ENCODE measurements around the gene RPP21. TPM values are rescaled to one million over a fixed set of nuclear protein-coding genes. Genes with fewer than 3 reads are reported as not detected.
"Not testable (repeated sequence)": the region's sequence is repeated elsewhere in the genome, so short reads cannot be mapped to it uniquely, and the experiment has no call there.

The RPP21 gene
- total RNA-seq, 1 donor from 2014 or later, result 48.3 TPM

DNA sequence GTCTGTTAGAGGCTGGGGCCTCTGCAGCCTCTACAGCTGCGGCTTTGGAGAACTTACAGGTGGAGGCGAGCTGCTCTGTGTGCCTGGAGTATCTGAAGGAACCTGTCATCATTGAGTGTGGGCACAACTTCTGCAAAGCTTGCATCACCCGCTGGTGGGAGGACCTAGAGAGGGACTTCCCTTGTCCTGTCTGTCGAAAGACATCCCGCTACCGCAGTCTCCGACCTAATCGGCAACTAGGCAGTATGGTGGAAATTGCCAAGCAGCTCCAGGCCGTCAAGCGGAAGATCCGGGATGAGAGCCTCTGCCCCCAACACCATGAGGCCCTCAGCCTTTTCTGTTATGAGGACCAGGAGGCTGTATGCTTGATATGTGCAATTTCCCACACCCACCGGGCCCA lies 15.6 kb upstream of the RPP21 start:
- no peak for DNase-seq (ENCODE audit: low spot score)

DNA sequence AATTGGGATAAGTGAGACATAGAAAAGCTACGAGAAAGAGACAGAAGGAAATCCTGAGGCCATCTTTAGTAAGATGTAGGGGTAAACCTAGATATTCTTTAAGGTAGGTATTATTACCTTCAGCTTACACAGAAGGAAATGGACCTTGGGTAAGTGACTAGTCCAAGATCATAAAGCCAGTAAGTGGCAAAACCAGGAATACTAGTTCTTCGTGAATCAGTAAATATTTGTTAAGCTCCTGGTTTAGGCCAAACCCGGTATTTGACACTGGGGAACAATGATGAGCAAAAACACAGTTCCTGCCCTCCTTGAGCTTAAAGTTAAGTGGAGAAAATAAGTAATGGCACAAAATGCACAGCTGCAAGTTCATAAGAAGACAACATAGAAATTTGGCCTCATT lies 13.0 kb upstream of the RPP21 start:
- DNase-seq (ENCODE audit: low spot score), result no peak

DNA sequence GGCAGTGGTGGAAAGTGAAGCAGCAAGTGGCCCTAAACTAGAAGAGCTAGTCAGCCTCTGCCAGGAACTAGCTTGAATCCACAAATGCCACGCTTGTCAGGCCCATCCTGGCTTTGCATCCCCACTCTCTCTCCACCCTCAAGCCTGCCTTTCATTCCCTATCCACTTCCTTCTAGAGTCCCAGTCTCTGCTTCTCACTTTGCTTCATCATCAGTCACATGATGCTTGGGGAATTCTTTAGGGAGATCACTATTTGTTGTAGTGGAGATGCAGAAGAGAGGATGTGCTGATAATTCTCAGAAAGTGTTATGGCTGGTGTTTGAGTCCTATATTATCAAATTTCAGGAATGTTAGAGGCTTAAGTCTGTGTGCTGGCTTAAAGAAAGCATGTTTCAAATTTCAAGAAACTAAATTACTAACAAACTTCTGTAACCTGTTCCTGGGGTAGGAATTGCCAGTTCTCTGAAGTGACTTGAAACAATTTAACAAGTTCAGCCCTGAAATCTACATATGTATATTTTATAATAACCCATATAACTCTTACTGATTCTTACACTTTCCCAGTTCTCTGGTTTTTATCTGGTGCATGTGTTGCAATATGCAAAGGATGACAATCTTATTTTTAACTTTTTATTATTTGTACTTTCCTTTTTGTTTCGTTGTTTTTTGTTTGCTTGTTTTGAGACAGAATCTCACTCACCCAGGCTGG lies 10.7 kb upstream of the RPP21 start:
- no peak for DNase-seq (ENCODE audit: low spot score)

- DNase-seq (ENCODE audit: low spot score), result no peak
Observed at GRCh38 chr6:30340589-30341054, 4.3 kb upstream of the RPP21 start.

DNA sequence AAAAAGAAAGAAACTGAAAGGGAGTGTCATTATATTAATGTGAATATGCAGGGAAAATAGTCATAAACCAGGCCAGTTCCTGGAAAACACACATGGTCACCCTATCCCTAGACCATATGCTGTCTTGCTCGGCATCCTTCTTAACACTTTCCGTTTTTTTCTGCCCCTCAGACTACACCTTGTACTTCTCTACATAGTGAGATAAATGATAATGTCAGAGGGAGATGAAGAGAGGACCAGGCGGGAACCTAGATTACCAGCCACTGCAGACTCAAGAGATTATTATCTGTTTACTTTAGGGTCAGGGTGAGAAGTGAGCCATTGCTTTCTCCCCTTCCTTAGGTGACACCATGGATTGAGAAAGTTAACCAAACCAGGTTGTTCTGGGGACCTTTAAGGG lies 3.7 kb upstream of the RPP21 start:
- DNase-seq (ENCODE audit: low spot score), result no peak

DNA sequence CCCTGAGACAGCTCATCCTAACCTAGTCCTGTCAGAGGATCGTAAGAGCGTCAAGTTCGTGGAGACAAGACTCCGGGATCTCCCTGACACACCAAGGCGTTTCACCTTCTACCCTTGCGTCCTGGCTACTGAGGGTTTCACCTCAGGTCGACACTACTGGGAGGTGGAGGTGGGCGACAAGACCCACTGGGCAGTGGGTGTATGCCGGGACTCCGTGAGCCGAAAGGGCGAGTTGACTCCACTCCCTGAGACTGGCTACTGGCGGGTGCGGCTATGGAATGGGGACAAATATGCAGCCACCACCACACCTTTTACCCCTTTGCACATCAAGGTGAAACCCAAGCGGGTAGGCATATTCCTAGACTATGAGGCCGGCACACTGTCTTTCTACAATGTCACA lies 3.2 kb upstream of the RPP21 start:
- no peak for DNase-seq (ENCODE audit: low spot score)

DNA sequence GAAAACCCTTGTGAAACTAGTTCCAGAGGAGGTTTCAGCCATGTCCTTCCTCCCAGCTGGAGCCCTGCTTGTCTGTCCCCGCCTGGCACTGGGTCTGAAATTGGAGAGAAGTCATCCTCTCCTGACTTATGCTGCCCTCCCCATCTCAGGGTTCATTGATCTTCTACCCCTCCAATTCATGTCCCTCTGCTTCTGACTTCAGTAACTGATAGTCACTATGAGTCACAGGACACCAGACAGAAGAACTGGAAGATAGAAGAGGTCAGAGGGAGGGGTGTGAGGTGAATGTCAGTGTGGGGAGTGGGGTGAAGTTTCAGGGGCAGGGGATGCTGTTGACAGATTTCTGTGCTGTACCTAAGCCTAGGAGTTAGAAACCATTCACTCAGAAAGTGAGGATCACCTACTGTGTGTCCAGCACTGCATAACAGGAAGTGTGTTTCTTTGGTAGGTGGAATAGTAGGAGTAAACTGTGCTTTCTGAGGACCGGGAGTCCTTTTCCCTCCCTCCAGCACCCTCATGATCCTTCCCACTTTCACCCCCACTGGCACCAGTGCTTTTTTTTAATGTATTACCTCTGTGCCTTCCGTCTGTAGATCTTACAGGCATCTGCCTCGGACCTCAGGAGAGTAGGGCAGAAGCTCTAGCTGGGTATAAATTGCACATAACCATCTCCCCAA lies 627 bp upstream of the RPP21 start:
- no peak for DNase-seq (ENCODE audit: low spot score)

DNA sequence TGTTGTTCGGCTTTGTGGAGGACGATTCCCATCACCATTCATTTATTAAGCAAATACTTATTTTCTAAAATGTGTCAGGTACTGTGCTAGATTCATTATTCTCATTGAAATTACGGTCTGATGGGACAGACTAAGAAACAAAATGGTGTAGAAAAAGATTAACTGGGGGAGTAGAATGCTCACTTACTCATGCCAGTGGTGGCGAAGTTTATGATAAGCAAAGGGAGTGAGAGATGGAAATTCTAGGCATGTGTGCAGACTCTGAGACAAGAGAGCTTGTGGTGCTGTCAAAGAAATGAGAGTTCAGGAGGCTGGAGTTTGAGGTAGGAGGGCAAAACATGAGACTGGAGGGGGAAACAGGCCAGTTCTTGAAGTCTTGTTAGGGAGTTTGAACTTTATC lies 896 bp downstream of the RPP21 start:
- DNase-seq (ENCODE audit: low spot score), result no peak

DNA sequence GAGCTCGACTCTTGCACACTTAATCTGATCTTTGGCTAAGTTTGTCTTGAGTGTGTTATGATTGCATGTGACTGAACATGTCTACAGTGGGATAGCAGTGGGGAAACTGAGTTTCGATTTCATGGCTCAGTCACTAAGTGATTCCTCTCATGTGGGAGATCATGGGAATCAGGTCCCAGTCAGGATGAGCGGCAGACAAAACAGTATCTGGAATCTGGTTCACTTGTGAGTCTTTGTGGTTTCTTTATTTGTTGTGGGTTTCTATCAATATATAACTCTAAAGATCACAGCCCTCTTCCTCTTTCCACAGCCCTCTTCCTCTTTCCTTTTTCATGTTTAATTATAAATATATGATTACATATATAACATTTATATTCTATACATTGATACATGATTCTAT lies 4.0 kb downstream of the RPP21 start:
- no peak for DNase-seq (ENCODE audit: low spot score)

DNA sequence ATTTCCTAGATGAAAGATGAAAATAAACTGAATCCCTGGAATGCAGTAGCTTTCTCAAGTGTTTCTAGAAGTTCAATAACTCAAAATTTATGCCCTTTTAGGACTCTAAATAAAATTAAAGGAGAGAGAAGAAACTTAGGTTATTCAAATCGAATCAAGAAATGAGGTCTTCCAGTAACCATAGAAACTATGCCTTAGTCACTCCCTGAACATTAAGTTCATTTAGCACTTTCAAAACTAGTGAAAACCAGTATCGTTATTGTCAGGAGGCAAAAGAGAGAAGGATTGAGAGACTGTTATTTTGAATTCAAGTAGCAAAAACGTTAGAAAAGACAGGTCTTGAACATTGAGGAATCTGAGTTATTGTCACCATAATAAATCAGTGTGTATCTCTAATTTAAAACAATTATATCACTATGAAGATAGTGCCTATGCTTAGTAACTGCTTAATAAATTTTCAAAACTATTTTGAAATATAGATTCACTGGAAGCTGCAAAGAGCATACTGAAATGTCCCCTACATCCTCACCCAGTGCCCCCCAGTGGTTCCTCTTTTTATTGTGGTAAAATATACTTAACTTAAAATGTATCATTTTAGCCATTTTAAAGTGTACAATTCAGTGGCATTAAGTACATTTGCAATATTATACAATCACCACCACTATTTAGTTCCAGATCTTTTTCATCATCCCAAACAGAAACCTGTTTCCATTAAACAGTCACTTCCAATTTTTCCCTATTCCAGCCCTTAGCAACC lies 4.6 kb downstream of the RPP21 start:
- DNase-seq (ENCODE audit: low spot score), result no peak

DNA sequence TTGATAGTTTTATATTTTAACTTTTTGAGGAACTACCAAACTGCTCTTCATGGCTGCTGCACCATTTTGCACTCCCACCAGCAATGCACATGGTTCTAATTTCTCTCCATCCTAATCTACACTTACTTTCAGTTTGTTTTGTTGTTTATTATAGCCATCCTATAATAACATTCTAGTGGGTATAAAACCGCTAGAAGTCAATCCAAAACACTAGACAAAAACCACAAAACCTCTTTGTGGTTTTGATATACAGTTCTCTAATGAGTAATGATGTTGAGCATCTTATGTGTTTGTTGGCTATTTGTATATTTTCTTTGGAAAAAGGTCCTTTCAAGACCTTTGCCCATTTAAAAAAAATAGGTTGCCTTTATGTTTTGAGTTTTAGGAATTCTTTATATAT lies 5.6 kb downstream of the RPP21 start:
- DNase-seq (ENCODE audit: low spot score), result no peak

DNA sequence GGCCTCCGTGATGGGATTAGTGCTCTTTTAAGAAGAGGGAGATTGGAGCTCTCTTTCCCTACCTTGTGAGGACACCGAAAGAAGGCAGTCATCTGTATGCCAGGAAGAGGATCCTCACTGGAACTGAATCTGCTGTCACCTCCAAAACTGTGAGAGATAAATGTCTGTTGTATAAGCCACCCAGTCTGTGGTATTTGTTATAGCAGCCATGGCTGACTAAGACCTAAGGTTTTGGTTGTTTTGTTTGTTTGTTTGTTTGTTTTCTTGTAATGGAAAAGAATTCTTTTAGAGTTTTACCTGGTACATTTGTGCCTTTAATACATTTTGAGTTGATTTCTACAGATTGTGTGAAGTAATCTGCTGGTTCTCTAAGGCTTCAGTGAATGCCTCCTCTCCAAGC lies 7.6 kb downstream of the RPP21 start:
- no peak for DNase-seq (ENCODE audit: low spot score)

GRCh38 chr6:30355281-30355680 lies 10.3 kb downstream of the RPP21 start:
- no peak for DNase-seq (ENCODE audit: low spot score)

- no peak for DNase-seq (ENCODE audit: low spot score)
Observed at GRCh38 chr6:30356536-30356935, 11.6 kb downstream of the RPP21 start.

- no peak for DNase-seq (ENCODE audit: low spot score)
Observed at GRCh38 chr6:30357678-30358540, 13.0 kb downstream of the RPP21 start.

DNA sequence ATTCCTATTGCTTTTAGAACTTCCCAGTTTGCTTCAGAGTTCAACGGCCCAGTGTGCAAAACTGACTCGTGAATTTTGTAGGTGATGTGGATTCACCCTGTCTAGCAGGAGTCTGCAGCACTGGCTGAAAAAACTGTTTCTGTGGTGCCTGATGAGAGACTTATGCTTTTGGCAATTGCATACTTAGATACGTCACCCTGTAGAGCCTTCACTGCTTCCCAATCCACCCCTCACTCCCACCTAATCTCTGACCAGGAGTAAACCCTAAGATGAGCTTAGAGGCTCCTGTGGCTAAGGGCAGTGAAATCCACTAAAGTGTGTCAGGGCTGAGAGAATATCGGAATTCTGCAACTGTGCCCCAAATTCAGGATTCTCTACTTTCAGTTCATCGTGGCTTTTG lies 14.3 kb downstream of the RPP21 start:
- DNase-seq (ENCODE audit: low spot score), result no peak

DNA sequence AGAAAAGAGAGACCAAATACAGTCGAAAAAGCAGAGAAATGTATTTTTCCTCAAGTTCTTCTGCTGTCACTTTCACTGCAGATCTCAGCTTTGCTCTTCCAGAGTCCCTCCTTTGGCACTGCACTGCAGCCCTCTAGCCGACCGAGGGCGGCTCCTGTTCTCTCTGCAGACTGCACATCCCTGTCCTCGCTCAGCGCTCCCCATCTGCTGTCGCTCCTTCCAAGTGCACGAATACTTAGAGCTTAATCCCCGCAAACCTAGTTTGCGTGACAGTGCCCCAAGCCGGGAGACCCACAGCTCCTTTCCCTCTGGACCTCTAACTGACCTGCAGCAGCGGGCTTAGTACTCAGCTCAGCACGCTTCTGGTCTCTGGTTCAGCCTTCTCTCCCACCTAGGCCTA lies 15.2 kb downstream of the RPP21 start:
- DNase-seq (ENCODE audit: low spot score), result no peak

DNA sequence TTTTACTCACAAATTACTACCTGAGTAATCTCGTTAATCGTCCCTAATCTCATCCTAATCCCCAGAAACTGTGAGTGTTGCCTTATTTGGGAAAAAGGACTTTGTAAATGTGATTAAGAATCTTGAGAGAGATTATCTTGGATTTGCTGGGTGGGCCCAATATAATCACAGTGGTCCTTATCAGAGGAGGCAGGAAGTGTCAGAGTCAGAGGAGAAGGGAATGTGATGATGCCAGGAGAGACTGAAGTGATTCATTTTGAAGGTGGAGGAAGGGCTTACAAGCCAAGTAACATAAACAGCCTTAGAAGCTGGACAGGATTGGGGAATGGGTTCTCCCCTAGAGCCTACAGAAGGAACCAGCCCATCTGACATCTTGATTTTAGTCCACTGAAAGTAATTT lies 16.7 kb downstream of the RPP21 start:
- no peak for DNase-seq (ENCODE audit: low spot score)

- no peak for DNase-seq (ENCODE audit: low spot score)
Observed at GRCh38 chr6:30363459-30363858, 18.5 kb downstream of the RPP21 start.

DNA sequence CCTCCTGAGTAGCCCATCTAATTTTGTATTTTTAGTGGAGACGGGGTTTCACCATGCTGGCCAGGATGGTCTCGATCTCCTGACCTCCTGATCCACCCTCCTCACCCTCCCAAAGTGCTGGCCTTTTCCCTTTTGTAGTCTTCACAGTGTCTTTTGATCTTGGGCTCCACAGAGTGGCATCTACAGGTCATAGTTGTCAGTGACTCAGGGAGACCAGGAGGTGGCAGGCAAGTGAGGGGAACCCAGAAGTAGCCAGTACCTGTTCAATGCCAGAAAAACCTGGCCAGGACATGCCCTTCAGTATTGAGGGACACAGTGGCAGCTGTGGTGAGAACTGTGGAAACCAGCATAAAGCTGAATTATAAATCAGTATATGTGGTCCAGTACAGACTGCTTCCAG lies 19.6 kb downstream of the RPP21 start:
- DNase-seq (ENCODE audit: low spot score), result no peak

- not testable (repeated sequence) for DNase-seq (ENCODE audit: low spot score)
Observed at GRCh38 chr6:30369280-30369679, 24.3 kb downstream of the RPP21 start.

Measured in ureter (tissue), 1 donor.